Choroid plexus epithelial cell (primary cell): ENCODE results near the gene MTHFR.

Experiments used
- DNase-seq: peaks from one replicate; pipeline ENCODE4 v3.0.0-alpha.2; 2010; ENCODE audit warnings: low read depth
- H3K4me3 ChIP-seq: 2 replicates; pipeline ENCODE4 v1.5.1; 2011; ENCODE audit warnings: low read depth, mild to moderate bottlenecking, control low read depth, low read length, moderate library complexity
- TF ChIP-seq, protein P1 (sequence below): conservative IDR thresholded peaks from 2 replicates; pipeline ENCODE4 v1.5.1; 2011; ENCODE audit warnings: low read depth, mild to moderate bottlenecking, control low read depth, inconsistent platforms, low read length, moderate library complexity

The MTHFR gene

GRCh38 chr1:11790880-11791715 is 14.7 kb downstream of the MTHFR start:
- peak; percentile 93 for DNase-seq
- no peak overlapping the region for H3K4me3 ChIP-seq
- TF ChIP-seq, protein P1, sequence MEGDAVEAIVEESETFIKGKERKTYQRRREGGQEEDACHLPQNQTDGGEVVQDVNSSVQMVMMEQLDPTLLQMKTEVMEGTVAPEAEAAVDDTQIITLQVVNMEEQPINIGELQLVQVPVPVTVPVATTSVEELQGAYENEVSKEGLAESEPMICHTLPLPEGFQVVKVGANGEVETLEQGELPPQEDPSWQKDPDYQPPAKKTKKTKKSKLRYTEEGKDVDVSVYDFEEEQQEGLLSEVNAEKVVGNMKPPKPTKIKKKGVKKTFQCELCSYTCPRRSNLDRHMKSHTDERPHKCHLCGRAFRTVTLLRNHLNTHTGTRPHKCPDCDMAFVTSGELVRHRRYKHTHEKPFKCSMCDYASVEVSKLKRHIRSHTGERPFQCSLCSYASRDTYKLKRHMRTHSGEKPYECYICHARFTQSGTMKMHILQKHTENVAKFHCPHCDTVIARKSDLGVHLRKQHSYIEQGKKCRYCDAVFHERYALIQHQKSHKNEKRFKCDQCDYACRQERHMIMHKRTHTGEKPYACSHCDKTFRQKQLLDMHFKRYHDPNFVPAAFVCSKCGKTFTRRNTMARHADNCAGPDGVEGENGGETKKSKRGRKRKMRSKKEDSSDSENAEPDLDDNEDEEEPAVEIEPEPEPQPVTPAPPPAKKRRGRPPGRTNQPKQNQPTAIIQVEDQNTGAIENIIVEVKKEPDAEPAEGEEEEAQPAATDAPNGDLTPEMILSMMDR, result no peak

GRCh38 chr1:11790101-11790879 is 15.5 kb downstream of the MTHFR start:
- H3K4me3 ChIP-seq, result no peak overlapping the region
- no peak for DNase-seq
- TF ChIP-seq, protein P1, result no peak

- no peak for DNase-seq
- no peak overlapping the region for H3K4me3 ChIP-seq
- TF ChIP-seq, protein P1, result no peak
These were observed 16.4 kb downstream of the MTHFR start for GRCh38 chr1:11789126-11790067.

- DNase-seq, result no peak
- TF ChIP-seq, protein P1, result no peak
- no peak overlapping the region for H3K4me3 ChIP-seq
These were observed 17.2 kb downstream of the MTHFR start for GRCh38 chr1:11788549-11789053.

- TF ChIP-seq, protein P1, result no peak
- no peak overlapping the region for H3K4me3 ChIP-seq
These were observed 17.8 kb downstream of the MTHFR start for GRCh38 chr1:11787804-11788436.

GRCh38 chr1:11787251-11787803 is 18.4 kb downstream of the MTHFR start:
- H3K4me3 ChIP-seq, result no peak overlapping the region

More at GRCh38 chr1:11787804-11788436, 17.8 kb downstream of the MTHFR start:
- no peak for DNase-seq

More at GRCh38 chr1:11787251-11787803, 18.4 kb downstream of the MTHFR start:
- peak; percentile 67 for DNase-seq
- TF ChIP-seq, protein P1, result no peak
